ENCODE measurements around the gene GDPD4.

The GDPD4 gene

GRCh38 chr11:77191429-77191822 lies 110.1 kb downstream of the GDPD4 start:
- Histone ChIP-seq H3K79me2 (ENCODE audit: insufficient read depth, low read depth) (no peaks in the 10 kb centered on the region), H3K36me3 (ENCODE audit: insufficient read depth) (no peaks in the 10 kb centered on the region), H4K20me1 (ENCODE audit: insufficient read depth) (no peaks in the 10 kb centered on the region), H3K4me3 (IDR thresholded peaks at IDR 0.05; ENCODE audit: insufficient read depth, low read depth, low read length) (no peak overlapping the region), H3K4me1 (ENCODE audit: low read depth, poor library complexity, severe bottlenecking) (no peaks in the 10 kb centered on the region), H3K4me2 (no peak overlapping the region), H2AFZ (ENCODE audit: low read depth) (no peak overlapping the region), H3K27ac (no peak overlapping the region), H3K27me3 (ENCODE audit: insufficient read depth, low read depth) (no peaks in the 10 kb centered on the region), H3K9ac (no peak overlapping the region)
- TF ChIP-seq CTCF (conservative IDR thresholded peaks at IDR 0.05; ENCODE audit: low read depth, low read length), result no peak

- no peaks in the 10 kb centered on the region for H3K36me3 ChIP-seq (ENCODE audit: insufficient read depth)
- TF ChIP-seq CTCF (conservative IDR thresholded peaks at IDR 0.05; ENCODE audit: low read depth, low read length), result no peak
Observed at GRCh38 chr11:77190331-77191075, 111.0 kb downstream of the GDPD4 start.

GRCh38 chr11:77189588-77190210 lies 111.8 kb downstream of the GDPD4 start:
- H3K27me3 ChIP-seq (ENCODE audit: insufficient read depth, low read depth), result no peaks in the 10 kb centered on the region
- no peaks in the 10 kb centered on the region for H4K20me1 ChIP-seq (ENCODE audit: insufficient read depth)
- no peak overlapping the region for H3K4me2 ChIP-seq
- TF ChIP-seq CTCF (conservative IDR thresholded peaks at IDR 0.05; ENCODE audit: low read depth, low read length), result no peak
- no peaks in the 10 kb centered on the region for H3K79me2 ChIP-seq (ENCODE audit: insufficient read depth, low read depth)
- no peaks in the 10 kb centered on the region for H3K4me1 ChIP-seq (ENCODE audit: low read depth, poor library complexity, severe bottlenecking)
- no peak overlapping the region for H3K9ac ChIP-seq
- no peak overlapping the region for H3K4me3 ChIP-seq (IDR thresholded peaks at IDR 0.05; ENCODE audit: insufficient read depth, low read depth, low read length)
- H2AFZ ChIP-seq (ENCODE audit: low read depth), result no peak overlapping the region
- no peak overlapping the region for H3K27ac ChIP-seq
- H3K36me3 ChIP-seq (ENCODE audit: insufficient read depth), result no peaks in the 10 kb centered on the region

More at GRCh38 chr11:77190331-77191075, 111.0 kb downstream of the GDPD4 start:
- Histone ChIP-seq H3K4me3 (IDR thresholded peaks at IDR 0.05; ENCODE audit: insufficient read depth, low read depth, low read length) (no peak overlapping the region), H3K4me1 (ENCODE audit: low read depth, poor library complexity, severe bottlenecking) (no peaks in the 10 kb centered on the region), H3K9ac (no peak overlapping the region), H3K79me2 (ENCODE audit: insufficient read depth, low read depth) (no peaks in the 10 kb centered on the region), H3K27ac (no peak overlapping the region), H4K20me1 (ENCODE audit: insufficient read depth) (no peaks in the 10 kb centered on the region), H2AFZ (ENCODE audit: low read depth) (no peak overlapping the region), H3K27me3 (ENCODE audit: insufficient read depth, low read depth) (no peaks in the 10 kb centered on the region), H3K4me2 (no peak overlapping the region)

- peak; percentile 67 for TF ChIP-seq CTCF (conservative IDR thresholded peaks at IDR 0.05; ENCODE audit: low read depth, low read length)
- Histone ChIP-seq H3K27me3 (ENCODE audit: insufficient read depth, low read depth) (no peaks in the 10 kb centered on the region), H3K4me3 (IDR thresholded peaks at IDR 0.05; ENCODE audit: insufficient read depth, low read depth, low read length) (no peak overlapping the region), H3K79me2 (ENCODE audit: insufficient read depth, low read depth) (no peaks in the 10 kb centered on the region), H3K4me1 (ENCODE audit: low read depth, poor library complexity, severe bottlenecking) (no peaks in the 10 kb centered on the region), H4K20me1 (ENCODE audit: insufficient read depth) (no peaks in the 10 kb centered on the region), H3K36me3 (ENCODE audit: insufficient read depth) (no peaks in the 10 kb centered on the region), H3K9ac (no peak overlapping the region), H3K4me2 (no peak overlapping the region), H2AFZ (ENCODE audit: low read depth) (no peak overlapping the region), H3K27ac (no peak overlapping the region)
Observed at GRCh38 chr11:77188633-77189491, 112.6 kb downstream of the GDPD4 start.

Data from KMS-11 (cell line).